ENCODE results near the gene MYO1F.

- TF ChIP-seq CTCF (IDR thresholded peaks at IDR 0.05), result no peak
- no peak for TF ChIP-seq POLR2AphosphoS5 (IDR thresholded peaks at IDR 0.05)
- TF ChIP-seq EP300 (IDR thresholded peaks at IDR 0.05; ENCODE audit: low read depth), result no peak
Observed at GRCh38 chr19:8539621-8540149, 37.6 kb downstream of the MYO1F start.

Data from transverse colon (tissue), 4 donors.